ENCODE results near the gene TRAPPC8. TPM values are rescaled to one million over a fixed set of nuclear protein-coding genes. Genes with fewer than 3 reads are reported as not detected.

TRAPPC8 gene
- total RNA-seq, 4 donors from 2014 or later, result 35.0 to 49.4 (median 42.5) TPM

DNA sequence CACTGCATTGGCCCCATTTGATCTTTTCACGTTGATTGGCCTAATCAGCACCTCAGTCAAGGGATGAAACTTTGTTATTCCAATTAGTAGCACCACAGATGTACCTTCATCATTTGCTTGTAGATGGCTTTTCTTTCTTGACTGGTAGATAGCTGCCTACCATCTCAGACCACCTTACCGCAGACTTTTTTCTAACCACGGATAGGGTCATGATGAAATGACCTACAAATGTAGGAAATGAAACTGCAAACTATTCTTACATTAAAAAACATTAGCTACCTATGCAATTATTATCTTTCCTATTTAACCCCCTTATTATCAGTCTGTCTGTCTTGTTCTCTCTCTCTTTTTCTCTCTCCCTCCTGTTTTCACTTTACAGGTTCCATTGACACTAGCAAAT is 159.9 kb downstream of the TRAPPC8 start:
- H3K27ac ChIP-seq (replicated peaks in 1 of 4), result no peak overlapping the region
- intact Hi-C loops (cut with DNase I), result no loop called here
- H3K9me3 ChIP-seq, result peaks cover 0 to 21% (median 12%) of the 10 kb centered on the region in 4 donors
- no peaks in the 10 kb centered on the region for H3K36me3 ChIP-seq
- no peaks in the 10 kb centered on the region for H3K27me3 ChIP-seq
- 86% methylated on average over 3 of the region's 3 CpGs for WGBS
- DNase-seq (ENCODE audit: extremely low spot score), result no peak
- no peak overlapping the region for H3K4me3 ChIP-seq
- TF ChIP-seq EP300 (IDR thresholded peaks at IDR 0.05), result no peak
- TF ChIP-seq, protein P1, sequence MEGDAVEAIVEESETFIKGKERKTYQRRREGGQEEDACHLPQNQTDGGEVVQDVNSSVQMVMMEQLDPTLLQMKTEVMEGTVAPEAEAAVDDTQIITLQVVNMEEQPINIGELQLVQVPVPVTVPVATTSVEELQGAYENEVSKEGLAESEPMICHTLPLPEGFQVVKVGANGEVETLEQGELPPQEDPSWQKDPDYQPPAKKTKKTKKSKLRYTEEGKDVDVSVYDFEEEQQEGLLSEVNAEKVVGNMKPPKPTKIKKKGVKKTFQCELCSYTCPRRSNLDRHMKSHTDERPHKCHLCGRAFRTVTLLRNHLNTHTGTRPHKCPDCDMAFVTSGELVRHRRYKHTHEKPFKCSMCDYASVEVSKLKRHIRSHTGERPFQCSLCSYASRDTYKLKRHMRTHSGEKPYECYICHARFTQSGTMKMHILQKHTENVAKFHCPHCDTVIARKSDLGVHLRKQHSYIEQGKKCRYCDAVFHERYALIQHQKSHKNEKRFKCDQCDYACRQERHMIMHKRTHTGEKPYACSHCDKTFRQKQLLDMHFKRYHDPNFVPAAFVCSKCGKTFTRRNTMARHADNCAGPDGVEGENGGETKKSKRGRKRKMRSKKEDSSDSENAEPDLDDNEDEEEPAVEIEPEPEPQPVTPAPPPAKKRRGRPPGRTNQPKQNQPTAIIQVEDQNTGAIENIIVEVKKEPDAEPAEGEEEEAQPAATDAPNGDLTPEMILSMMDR (IDR thresholded peaks at IDR 0.05), result no peak
- TF ChIP-seq POLR2AphosphoS5 (IDR thresholded peaks at IDR 0.05), result no peak
- TF ChIP-seq POLR2A (IDR thresholded peaks at IDR 0.05; ENCODE audit: low read depth), result no peak
- no peaks in the 10 kb centered on the region for H3K4me1 ChIP-seq

Small RNA genes lying within 50 kb of the gene (small RNA-seq; reads per million reads assigned to genes)
- 0 reads per million in 3 donors for gene RNU6-1050P

Other genes starting within 250 kb of the TRAPPC8 start
- under 1 TPM in 1 of 4 donors, not detected in 3; 0.83 TPM for gene SLC25A52, start 182.2 kb downstream of the TRAPPC8 start, total RNA-seq
- 1 to 10 TPM; 3.3 to 5.2 (median 4.3) TPM for gene RNF125, start 75.7 kb upstream of the TRAPPC8 start, total RNA-seq
- gene RNF138, start 148.7 kb upstream of the TRAPPC8 start, total RNA-seq, result 10 to 100 TPM; 19.5 to 34.1 (median 24.1) TPM
- gene MEP1B, start 246.9 kb upstream of the TRAPPC8 start, total RNA-seq, result under 1 TPM in 1 of 4 donors, not detected in 3; 0.23 TPM

Data from esophagus muscularis mucosa (tissue), 4 donors.